GM21360 (cell line): ENCODE measurements around the gene ACSL3.
"Not testable (repeated sequence)": the region's sequence is repeated elsewhere in the genome, so short reads cannot be mapped to it uniquely, and the experiment has no call there.

Experiments used
- ATAC-seq: cut with Tn5 transposase; IDR thresholded peaks from one replicate; pipeline ENCODE4 v1.9.1; 2021; ENCODE audit warnings: mild to moderate bottlenecking, moderate library complexity; ENCODE audit not compliant: unreplicated experiment

Gene ACSL3

GRCh38 chr2:222907790-222908441 is 47.1 kb downstream of the ACSL3 start:
- no peak for ATAC-seq

GRCh38 chr2:222909286-222909685 is 48.5 kb downstream of the ACSL3 start:
- no peak for ATAC-seq

- ATAC-seq = peak; percentile 98
Measured at GRCh38 chr2:222912117-222912516, 51.3 kb downstream of the ACSL3 start.

GRCh38 chr2:222912776-222913175 is 51.9 kb downstream of the ACSL3 start:
- ATAC-seq = no peak

- ATAC-seq = no peak
Measured at GRCh38 chr2:222915092-222915957, 54.5 kb downstream of the ACSL3 start.

GRCh38 chr2:222916229-222917197 is 55.7 kb downstream of the ACSL3 start:
- no peak for ATAC-seq

GRCh38 chr2:222917212-222917611 is 56.4 kb downstream of the ACSL3 start:
- not testable (repeated sequence) for ATAC-seq

GRCh38 chr2:222919841-222920526 is 59.1 kb downstream of the ACSL3 start:
- no peak for ATAC-seq

- ATAC-seq = no peak
Measured at GRCh38 chr2:222920657-222921186, 59.9 kb downstream of the ACSL3 start.

- ATAC-seq = no peak
Measured at GRCh38 chr2:222922019-222922800, 61.4 kb downstream of the ACSL3 start.

- ATAC-seq = no peak
Measured at GRCh38 chr2:222926915-222927314, 66.1 kb downstream of the ACSL3 start.

- no peak for ATAC-seq
Measured at GRCh38 chr2:222927600-222927999, 66.8 kb downstream of the ACSL3 start.

- no peak for ATAC-seq
Measured at GRCh38 chr2:222928335-222928734, 67.5 kb downstream of the ACSL3 start.

- no peak for ATAC-seq
Measured at GRCh38 chr2:222930862-222931261, 70.0 kb downstream of the ACSL3 start.

- ATAC-seq = no peak
Measured at GRCh38 chr2:222931659-222932058, 70.8 kb downstream of the ACSL3 start.

GRCh38 chr2:222933458-222933857 is 72.6 kb downstream of the ACSL3 start:
- ATAC-seq = no peak

- ATAC-seq = no peak
Measured at GRCh38 chr2:222935688-222936298, 75.0 kb downstream of the ACSL3 start.

- ATAC-seq = no peak
Measured at GRCh38 chr2:222936705-222937104, 75.9 kb downstream of the ACSL3 start.

GRCh38 chr2:222938327-222938726 is 77.5 kb downstream of the ACSL3 start:
- ATAC-seq = no peak
